SK-N-MC (cell line): Measurements from ENCODE around the gene LRRC23.

Experiments used
- DNase-seq: peaks from one replicate; pipeline ENCODE4 v3.0.0-alpha.2; 2011; ENCODE audit warnings: low read depth, low spot score
- H3K27ac ChIP-seq: fragments of 200-600 bp; sonication (generic); 2 replicates; pipeline ENCODE4 v1.5.1; 2016; ENCODE audit warnings: mixed run types
- H3K36me3 ChIP-seq: fragments of 200-600 bp; sonication (generic); 2 replicates; pipeline ENCODE4 v1.6.1; 2017; ENCODE audit warnings: antibody characterized with exemption, low read length, mixed read lengths; ENCODE audit not compliant: insufficient read depth
- H3K4me3 ChIP-seq: fragments of 200-600 bp; sonication (generic); 2 replicates; pipeline ENCODE4 v1.5.1; 2016
- H3K9ac ChIP-seq: fragments of 200-600 bp; sonication (generic); 2 replicates; pipeline ENCODE4 v1.8.0; 2017; ENCODE audit warnings: mixed run types, mixed read lengths; ENCODE audit not compliant: insufficient read length
- H3K9me3 ChIP-seq: fragments of 200-600 bp; sonication (generic); 2 replicates; pipeline ENCODE4 v1.6.1; 2017; ENCODE audit warnings: low read depth, mild to moderate bottlenecking, antibody characterized with exemption, low read length, moderate library complexity, mixed read lengths
- EZH2 ChIP-seq: fragments of 200-600 bp; sonication (generic); IDR thresholded peaks from one replicate; pipeline ENCODE4 v1.6.1; 2017; ENCODE audit warnings: antibody characterized with exemption
- FOXP2 ChIP-seq: optimal IDR thresholded peaks from 2 replicates; pipeline ENCODE3; 2011; ENCODE audit warnings: mild to moderate bottlenecking, moderate library complexity; ENCODE audit not compliant: insufficient read depth; ENCODE audit errors: extremely low read length, control extremely low read depth
- POLR2AphosphoS5 ChIP-seq: IDR thresholded peaks from 2 replicates; pipeline ENCODE4 v1.6.1; 2012; ENCODE audit warnings: mild to moderate bottlenecking, low read depth, low read length, borderline replicate concordance

LRRC23 gene

GRCh38 chr12:6921996-6922946, 17.6 kb downstream of the LRRC23 start:
- TF ChIP-seq FOXP2 = no peak
- no peak for TF ChIP-seq POLR2AphosphoS5
- no peak for TF ChIP-seq EZH2
- Histone ChIP-seq H3K9me3 (no peaks in the 10 kb centered on the region), H3K27ac (0 out of 2 replicates have a peak overlapping the region, but pooled peaks have one; percentile 19), H3K36me3 (peaks cover 2% of the 10 kb centered on the region; the same call in 1 of the 2 replicates), H3K9ac (no peak overlapping the region), H3K4me3 (no peak overlapping the region)
- DNase-seq = no peak

GRCh38 chr12:6923003-6923732, 18.5 kb downstream of the LRRC23 start:
- no peaks in the 10 kb centered on the region for H3K9me3 ChIP-seq
- no peak overlapping the region for H3K9ac ChIP-seq
- TF ChIP-seq FOXP2 (no peak), POLR2AphosphoS5 (no peak), EZH2 (no peak)
- DNase-seq = no peak
- no peaks in the 10 kb centered on the region; the same call in 1 of the 2 replicates for H3K36me3 ChIP-seq
- 0 out of 2 replicates have a peak overlapping the region, but pooled peaks have one; percentile 19 for H3K27ac ChIP-seq
- no peak overlapping the region for H3K4me3 ChIP-seq

- Histone ChIP-seq H3K9ac (no peak overlapping the region), H3K9me3 (no peaks in the 10 kb centered on the region), H3K4me3 (no peak overlapping the region), H3K36me3 (no peaks in the 10 kb centered on the region; the same call in 1 of the 2 replicates), H3K27ac (no peak overlapping the region)
- DNase-seq = no peak
- TF ChIP-seq EZH2 = no peak
- no peak for TF ChIP-seq POLR2AphosphoS5
- no peak for TF ChIP-seq FOXP2
These were observed 19.2 kb downstream of the LRRC23 start for GRCh38 chr12:6923851-6924250.

GRCh38 chr12:6925239-6925539, 20.6 kb downstream of the LRRC23 start:
- no peak for DNase-seq
- H3K4me3 ChIP-seq = peak overlapping the region; percentile 71
- TF ChIP-seq POLR2AphosphoS5 (no peak; the same call in 1 of the 2 replicates), EZH2 (no peak)
- no peaks in the 10 kb centered on the region for H3K9me3 ChIP-seq
- H3K27ac ChIP-seq = peak overlapping the region; percentile 98
- H3K9ac ChIP-seq = peak overlapping the region; percentile 63
- H3K36me3 ChIP-seq = no peaks in the 10 kb centered on the region; the same call in 1 of the 2 replicates

GRCh38 chr12:6925540-6926279, 21.1 kb downstream of the LRRC23 start:
- Histone ChIP-seq H3K9me3 (no peaks in the 10 kb centered on the region), H3K9ac (peak overlapping the region; percentile 63), H3K27ac (peak overlapping the region; percentile 98), H3K36me3 (no peaks in the 10 kb centered on the region; the same call in 1 of the 2 replicates), H3K4me3 (peak overlapping the region; percentile 71)
- no peak for DNase-seq
- TF ChIP-seq FOXP2 (no peak), POLR2AphosphoS5 (peak; percentile 56), EZH2 (no peak)

- peaks cover 9% of the 10 kb centered on the region for H3K36me3 ChIP-seq
- peak within 1 kb of the TSS; percentile 94 for H3K4me3 ChIP-seq
- no peaks in the 10 kb centered on the region for H3K9me3 ChIP-seq
- H3K27ac ChIP-seq = peak within 1 kb of the TSS; percentile 98
- TF ChIP-seq FOXP2 (no peak), POLR2AphosphoS5 (peak; percentile 68; the same call in 1 of the 2 replicates)
- no peak for DNase-seq
- peak within 1 kb of the TSS; percentile 93 for H3K9ac ChIP-seq
These were observed 22.9 kb downstream of the LRRC23 start, which contains the start of gene ATN1 for GRCh38 chr12:6927379-6928021. Gene ATN1, plus strand, starts transcription at chr12:6927959. Its CDS starts 6,043 bp downstream, at chr12:6934002.

- Histone ChIP-seq H3K9me3 (no peaks in the 10 kb centered on the region), H3K4me3 (peak overlapping the region; percentile 94), H3K9ac (peak overlapping the region; percentile 93), H3K27ac (peak overlapping the region; percentile 63; the same call in 1 of the 2 replicates), H3K36me3 (peaks cover 14% of the 10 kb centered on the region)
- no peak for DNase-seq
- TF ChIP-seq FOXP2 (no peak), EZH2 (no peak), POLR2AphosphoS5 (no peak)
These were observed 23.5 kb downstream of the LRRC23 start for GRCh38 chr12:6928022-6928702.
